ENCODE measurements around the gene EMX2. TPM values are rescaled to one million over a fixed set of nuclear protein-coding genes. Genes with fewer than 3 reads are reported as not detected.

EMX2 gene
- polyA plus RNA-seq, 1 donor from 2014 or later = 0.12 TPM

DNA sequence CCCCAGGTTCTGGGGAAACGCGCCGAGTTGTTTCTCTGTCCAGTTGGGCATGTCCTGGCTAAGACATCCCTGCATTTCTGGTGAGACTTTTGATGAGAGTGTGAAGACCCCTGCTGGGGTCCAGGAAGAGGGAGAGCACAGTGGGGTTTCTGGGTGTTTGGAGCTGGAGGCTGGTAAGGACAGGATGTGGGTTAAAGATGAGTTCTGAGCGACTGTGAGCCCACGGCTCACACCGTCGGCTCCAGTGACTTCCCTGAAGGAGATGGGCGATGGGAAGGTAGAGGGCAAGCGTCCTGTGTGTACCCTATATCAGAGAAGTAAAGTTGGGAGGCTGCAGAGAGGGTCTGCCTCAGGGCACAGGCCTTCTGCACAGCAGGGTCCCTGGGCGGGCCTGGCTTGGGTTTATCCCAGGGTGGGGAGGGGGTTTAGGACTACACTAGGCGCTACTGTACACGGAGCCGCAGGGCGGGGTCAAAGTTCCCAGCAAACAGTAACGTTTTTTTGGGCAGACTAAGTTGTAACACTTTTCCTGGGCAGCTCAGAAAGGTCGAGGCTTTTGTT, 3.6 kb downstream of the EMX2 start:
- H3K9me3 ChIP-seq (ENCODE audit: low read length) = no peaks in the 10 kb centered on the region
- H3F3A ChIP-seq (ENCODE audit: insufficient read depth, low read length, poor library complexity, severe bottlenecking) = no peaks in the 10 kb centered on the region
- H3K27ac ChIP-seq (ENCODE audit: low read length) = no peak overlapping the region
- H3K9me2 ChIP-seq (ENCODE audit: insufficient read depth, low read length) = no peaks in the 10 kb centered on the region
- H3K27me3 ChIP-seq (ENCODE audit: insufficient read depth, low read depth, low read length) = peaks cover 100% of the 10 kb centered on the region
- peak overlapping the region; percentile 65 for H3K4me3 ChIP-seq (ENCODE audit: low read length)
- H3K9ac ChIP-seq (ENCODE audit: low read length) = peak overlapping the region; percentile 36
- H2AFZ ChIP-seq (ENCODE audit: low read depth, low read length) = no peak overlapping the region
- TF ChIP-seq, protein P1, sequence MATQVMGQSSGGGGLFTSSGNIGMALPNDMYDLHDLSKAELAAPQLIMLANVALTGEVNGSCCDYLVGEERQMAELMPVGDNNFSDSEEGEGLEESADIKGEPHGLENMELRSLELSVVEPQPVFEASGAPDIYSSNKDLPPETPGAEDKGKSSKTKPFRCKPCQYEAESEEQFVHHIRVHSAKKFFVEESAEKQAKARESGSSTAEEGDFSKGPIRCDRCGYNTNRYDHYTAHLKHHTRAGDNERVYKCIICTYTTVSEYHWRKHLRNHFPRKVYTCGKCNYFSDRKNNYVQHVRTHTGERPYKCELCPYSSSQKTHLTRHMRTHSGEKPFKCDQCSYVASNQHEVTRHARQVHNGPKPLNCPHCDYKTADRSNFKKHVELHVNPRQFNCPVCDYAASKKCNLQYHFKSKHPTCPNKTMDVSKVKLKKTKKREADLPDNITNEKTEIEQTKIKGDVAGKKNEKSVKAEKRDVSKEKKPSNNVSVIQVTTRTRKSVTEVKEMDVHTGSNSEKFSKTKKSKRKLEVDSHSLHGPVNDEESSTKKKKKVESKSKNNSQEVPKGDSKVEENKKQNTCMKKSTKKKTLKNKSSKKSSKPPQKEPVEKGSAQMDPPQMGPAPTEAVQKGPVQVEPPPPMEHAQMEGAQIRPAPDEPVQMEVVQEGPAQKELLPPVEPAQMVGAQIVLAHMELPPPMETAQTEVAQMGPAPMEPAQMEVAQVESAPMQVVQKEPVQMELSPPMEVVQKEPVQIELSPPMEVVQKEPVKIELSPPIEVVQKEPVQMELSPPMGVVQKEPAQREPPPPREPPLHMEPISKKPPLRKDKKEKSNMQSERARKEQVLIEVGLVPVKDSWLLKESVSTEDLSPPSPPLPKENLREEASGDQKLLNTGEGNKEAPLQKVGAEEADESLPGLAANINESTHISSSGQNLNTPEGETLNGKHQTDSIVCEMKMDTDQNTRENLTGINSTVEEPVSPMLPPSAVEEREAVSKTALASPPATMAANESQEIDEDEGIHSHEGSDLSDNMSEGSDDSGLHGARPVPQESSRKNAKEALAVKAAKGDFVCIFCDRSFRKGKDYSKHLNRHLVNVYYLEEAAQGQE (IDR thresholded peaks at IDR 0.05; ENCODE audit: borderline replicate concordance) = no peak
- TF ChIP-seq RAD21 (conservative IDR thresholded peaks at IDR 0.05) (no peak), POLR2AphosphoS5 (IDR thresholded peaks at IDR 0.05) (no peak), EZH2 (IDR thresholded peaks at IDR 0.05; ENCODE audit: borderline replicate concordance, insufficient read depth, low read length, poor library complexity, severe bottlenecking) (no peak), TAF1 (IDR thresholded peaks at IDR 0.05; ENCODE audit: low read depth) (no peak), SMC3 (conservative IDR thresholded peaks at IDR 0.05; ENCODE audit: poor library complexity) (no peak), MXI1 (conservative IDR thresholded peaks at IDR 0.05; ENCODE audit: poor library complexity, severe bottlenecking) (no peak), EP300 (conservative IDR thresholded peaks at IDR 0.05; ENCODE audit: poor library complexity, severe bottlenecking) (no peak)
- TF ChIP-seq, protein P2, sequence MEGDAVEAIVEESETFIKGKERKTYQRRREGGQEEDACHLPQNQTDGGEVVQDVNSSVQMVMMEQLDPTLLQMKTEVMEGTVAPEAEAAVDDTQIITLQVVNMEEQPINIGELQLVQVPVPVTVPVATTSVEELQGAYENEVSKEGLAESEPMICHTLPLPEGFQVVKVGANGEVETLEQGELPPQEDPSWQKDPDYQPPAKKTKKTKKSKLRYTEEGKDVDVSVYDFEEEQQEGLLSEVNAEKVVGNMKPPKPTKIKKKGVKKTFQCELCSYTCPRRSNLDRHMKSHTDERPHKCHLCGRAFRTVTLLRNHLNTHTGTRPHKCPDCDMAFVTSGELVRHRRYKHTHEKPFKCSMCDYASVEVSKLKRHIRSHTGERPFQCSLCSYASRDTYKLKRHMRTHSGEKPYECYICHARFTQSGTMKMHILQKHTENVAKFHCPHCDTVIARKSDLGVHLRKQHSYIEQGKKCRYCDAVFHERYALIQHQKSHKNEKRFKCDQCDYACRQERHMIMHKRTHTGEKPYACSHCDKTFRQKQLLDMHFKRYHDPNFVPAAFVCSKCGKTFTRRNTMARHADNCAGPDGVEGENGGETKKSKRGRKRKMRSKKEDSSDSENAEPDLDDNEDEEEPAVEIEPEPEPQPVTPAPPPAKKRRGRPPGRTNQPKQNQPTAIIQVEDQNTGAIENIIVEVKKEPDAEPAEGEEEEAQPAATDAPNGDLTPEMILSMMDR (IDR thresholded peaks at IDR 0.05; ENCODE audit: poor library complexity, severe bottlenecking) = no peak
- no peaks in the 10 kb centered on the region for H4K20me1 ChIP-seq (ENCODE audit: insufficient read depth)
- no peak overlapping the region for H3K4me2 ChIP-seq (ENCODE audit: low read length)
- H3K36me3 ChIP-seq (ENCODE audit: insufficient read depth, low read length) = no peaks in the 10 kb centered on the region
- H3K79me2 ChIP-seq (replicated peaks; ENCODE audit: insufficient read depth, low read length) = peaks cover 72% of the 10 kb centered on the region

DNA sequence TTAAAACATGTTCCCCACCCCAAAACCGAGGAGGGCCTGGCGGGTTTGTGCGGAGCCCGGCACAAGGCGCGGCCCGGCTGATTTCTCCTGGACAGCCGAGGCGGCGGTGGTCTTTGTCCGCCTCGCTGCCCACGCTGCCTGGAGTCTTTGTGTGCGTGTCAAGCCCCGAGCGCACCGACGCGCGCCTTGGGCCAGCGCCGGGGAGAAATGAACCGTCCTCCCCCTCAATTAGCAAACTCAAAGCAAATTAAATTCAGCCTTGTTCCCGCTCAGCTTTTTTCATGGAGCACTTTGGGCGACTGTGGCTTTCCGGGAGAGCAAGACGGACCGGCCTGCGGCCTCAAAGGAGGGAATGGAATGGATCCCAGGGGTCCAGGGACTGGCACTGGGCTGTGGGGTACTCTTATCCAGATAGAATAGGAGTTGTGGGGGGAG, 4.1 kb downstream of the EMX2 start:
- Histone ChIP-seq H3K79me2 (replicated peaks; ENCODE audit: insufficient read depth, low read length) (peaks cover 68% of the 10 kb centered on the region), H3K9me2 (ENCODE audit: insufficient read depth, low read length) (no peaks in the 10 kb centered on the region), H3K36me3 (ENCODE audit: insufficient read depth, low read length) (no peaks in the 10 kb centered on the region), H3K9me3 (ENCODE audit: low read length) (no peaks in the 10 kb centered on the region), H3K4me2 (ENCODE audit: low read length) (no peak overlapping the region), H3K4me3 (ENCODE audit: low read length) (peak overlapping the region; percentile 65), H3K27ac (ENCODE audit: low read length) (no peak overlapping the region), H4K20me1 (ENCODE audit: insufficient read depth) (no peaks in the 10 kb centered on the region), H3K9ac (ENCODE audit: low read length) (peak overlapping the region; percentile 36), H3F3A (ENCODE audit: insufficient read depth, low read length, poor library complexity, severe bottlenecking) (no peaks in the 10 kb centered on the region), H3K27me3 (ENCODE audit: insufficient read depth, low read depth, low read length) (peaks cover 100% of the 10 kb centered on the region), H2AFZ (ENCODE audit: low read depth, low read length) (no peak overlapping the region)
- TF ChIP-seq MXI1 (conservative IDR thresholded peaks at IDR 0.05; ENCODE audit: poor library complexity, severe bottlenecking) (no peak), TAF1 (IDR thresholded peaks at IDR 0.05; ENCODE audit: low read depth) (no peak), EP300 (conservative IDR thresholded peaks at IDR 0.05; ENCODE audit: poor library complexity, severe bottlenecking) (no peak), EZH2 (IDR thresholded peaks at IDR 0.05; ENCODE audit: borderline replicate concordance, insufficient read depth, low read length, poor library complexity, severe bottlenecking) (no peak), SMC3 (conservative IDR thresholded peaks at IDR 0.05; ENCODE audit: poor library complexity) (no peak), POLR2AphosphoS5 (IDR thresholded peaks at IDR 0.05) (no peak), RAD21 (conservative IDR thresholded peaks at IDR 0.05) (no peak)
- TF ChIP-seq, protein P1 (IDR thresholded peaks at IDR 0.05; ENCODE audit: borderline replicate concordance) = no peak
- TF ChIP-seq, protein P2 (IDR thresholded peaks at IDR 0.05; ENCODE audit: poor library complexity, severe bottlenecking) = no peak
